HEK293 (cell line): Measurements from ENCODE around the gene BSCL2.
A peak's percentile ranks its signal among the peaks of the same experiment; 100 is the strongest.

Experiments used
- CTCF ChIA-PET: fragments of 350-600 bp; formaldehyde crosslinking; extraction: SDS; loops from one replicate; lab custom pipeline; 2021; ENCODE audit warnings: antibody characterized with exemption; lab: Yijun Ruan, JAX
- POLR2A ChIA-PET: fragments of 300-600 bp; formaldehyde crosslinking; extraction: SDS; loops from one replicate; lab custom pipeline; 2020; ENCODE audit warnings: antibody characterized with exemption, inconsistent platforms; lab: Yijun Ruan, JAX
- H3K27ac ChIP-seq: fragments of 200-500 bp; sonication (Bioruptor generic); 2 replicates; pipeline ENCODE4 v1.5.1; 2014; ENCODE audit warnings: low read depth, low read length, control low read depth, inconsistent platforms; ENCODE audit errors: extremely low read depth
- H3K36me3 ChIP-seq, 2 experiments: fragments of 200-500 bp in 1 of 2; sonication (Bioruptor generic) in 1 of 2; 1 replicate in 1 of 2; 2 replicates in 1 of 2; pipeline ENCODE4 v1.5.1; 2014 to 2017; ENCODE audit warnings: inconsistent platforms in 2 of 2, low read length in 2 of 2; ENCODE audit not compliant: control insufficient read depth in 2 of 2, insufficient read depth in 1 of 2
- H3K4me1 ChIP-seq: fragments of 200-500 bp; sonication (Bioruptor generic); 2 replicates; pipeline ENCODE4 v1.5.1; 2014; ENCODE audit warnings: mild to moderate bottlenecking, low read length, inconsistent platforms; ENCODE audit not compliant: control insufficient read depth, insufficient read depth
- H3K4me3 ChIP-seq: 2 replicates; pipeline ENCODE4 v1.5.1; 2011; ENCODE audit warnings: low read depth, mild to moderate bottlenecking, control low read depth, low read length, moderate library complexity
- H3K9me3 ChIP-seq: fragments of 200-500 bp; sonication (Bioruptor generic); 2 replicates; pipeline ENCODE4 v1.5.1; 2014; ENCODE audit warnings: low read depth, low read length, inconsistent platforms; ENCODE audit not compliant: control insufficient read depth, insufficient read depth
- FEZF1 ChIP-seq: fragments of 450-650 bp; formaldehyde crosslinking; IDR thresholded peaks from 2 replicates; pipeline ENCODE4 v1.5.1; 2016; ENCODE audit warnings: missing biosample characterization, missing genetic modification characterization
- KLF9 ChIP-seq: fragments of 450-650 bp; formaldehyde crosslinking; IDR thresholded peaks from 2 replicates; pipeline ENCODE4 v1.5.1; 2016; ENCODE audit warnings: missing biosample characterization, missing genetic modification characterization, low read depth
- SP2 ChIP-seq: fragments of 450-650 bp; formaldehyde crosslinking; IDR thresholded peaks from 2 replicates; pipeline ENCODE4 v1.5.1; 2016; ENCODE audit warnings: missing biosample characterization, missing genetic modification characterization
- SP3 ChIP-seq: fragments of 450-650 bp; formaldehyde crosslinking; IDR thresholded peaks from 2 replicates; pipeline ENCODE4 v1.5.1; 2016; ENCODE audit warnings: missing biosample characterization, missing genetic modification characterization
- ZBTB17 ChIP-seq: fragments of 450-650 bp; formaldehyde crosslinking; IDR thresholded peaks from 2 replicates; pipeline ENCODE4 v1.5.1; 2016; ENCODE audit warnings: missing biosample characterization, missing genetic modification characterization
- ZNF112 ChIP-seq: fragments of 450-650 bp; formaldehyde crosslinking; IDR thresholded peaks from 2 replicates; pipeline ENCODE4 v1.5.0; 2017; ENCODE audit warnings: missing biosample characterization, missing genetic modification characterization
- ZNF239 ChIP-seq: fragments of 450-650 bp; formaldehyde crosslinking; IDR thresholded peaks from 2 replicates; pipeline ENCODE4 v1.5.1; 2016; ENCODE audit warnings: missing biosample characterization, missing genetic modification characterization
- ZNF24 ChIP-seq: fragments of 450-650 bp; formaldehyde crosslinking; IDR thresholded peaks from 2 replicates; pipeline ENCODE4 v1.5.1; 2016; ENCODE audit warnings: missing biosample characterization, missing genetic modification characterization
- ZNF335 ChIP-seq: fragments of 450-650 bp; formaldehyde crosslinking; conservative IDR thresholded peaks from 2 replicates; pipeline ENCODE4 v1.5.1; 2016; ENCODE audit warnings: missing biosample characterization, missing genetic modification characterization
- ZNF37A ChIP-seq: fragments of 450-650 bp; IDR thresholded peaks from 2 replicates; pipeline ENCODE4 v1.5.1; 2018; ENCODE audit warnings: missing biosample characterization, missing genetic modification characterization
- ZNF423 ChIP-seq: fragments of 450-650 bp; formaldehyde crosslinking; IDR thresholded peaks from 2 replicates; pipeline ENCODE4 v1.5.1; 2016; ENCODE audit warnings: missing biosample characterization, missing genetic modification characterization
- ZNF561 ChIP-seq: fragments of 450-650 bp; IDR thresholded peaks from 2 replicates; pipeline ENCODE4 v1.5.1; 2018; ENCODE audit warnings: missing biosample characterization, missing genetic modification characterization, borderline replicate concordance
- ZNF654 ChIP-seq: fragments of 450-650 bp; formaldehyde crosslinking; IDR thresholded peaks from 2 replicates; pipeline ENCODE4 v1.5.1; 2016; ENCODE audit warnings: low read depth, missing biosample characterization, missing genetic modification characterization
- ZNF747 ChIP-seq: fragments of 450-650 bp; formaldehyde crosslinking; IDR thresholded peaks from 2 replicates; pipeline ENCODE4 v1.5.1; 2016; ENCODE audit warnings: missing biosample characterization, missing genetic modification characterization
- TF ChIP-seq, protein P1 (sequence below): fragments of 450-650 bp; formaldehyde crosslinking; IDR thresholded peaks from 2 replicates; pipeline ENCODE4 v1.5.1; 2016; ENCODE audit warnings: missing biosample characterization, missing genetic modification characterization
- TF ChIP-seq, protein P2 (sequence below): fragments of 450-650 bp; formaldehyde crosslinking; IDR thresholded peaks from 2 replicates; pipeline ENCODE4 v1.5.1; 2017; ENCODE audit warnings: missing biosample characterization, missing genetic modification characterization
- TF ChIP-seq, protein P3 (sequence below): fragments of 450-650 bp; formaldehyde crosslinking; IDR thresholded peaks from 2 replicates; pipeline ENCODE4 v1.5.1; 2016; ENCODE audit warnings: missing biosample characterization, missing genetic modification characterization
- TF ChIP-seq, protein P4 (sequence below): fragments of 450-650 bp; formaldehyde crosslinking; IDR thresholded peaks from 2 replicates; pipeline ENCODE4 v1.5.1; 2016; ENCODE audit warnings: missing biosample characterization, missing genetic modification characterization
- TF ChIP-seq, protein P5 (sequence below): fragments of 450-650 bp; formaldehyde crosslinking; IDR thresholded peaks from 2 replicates; pipeline ENCODE4 v1.5.1; 2016; ENCODE audit warnings: missing biosample characterization, missing genetic modification characterization

The BSCL2 gene

DNA sequence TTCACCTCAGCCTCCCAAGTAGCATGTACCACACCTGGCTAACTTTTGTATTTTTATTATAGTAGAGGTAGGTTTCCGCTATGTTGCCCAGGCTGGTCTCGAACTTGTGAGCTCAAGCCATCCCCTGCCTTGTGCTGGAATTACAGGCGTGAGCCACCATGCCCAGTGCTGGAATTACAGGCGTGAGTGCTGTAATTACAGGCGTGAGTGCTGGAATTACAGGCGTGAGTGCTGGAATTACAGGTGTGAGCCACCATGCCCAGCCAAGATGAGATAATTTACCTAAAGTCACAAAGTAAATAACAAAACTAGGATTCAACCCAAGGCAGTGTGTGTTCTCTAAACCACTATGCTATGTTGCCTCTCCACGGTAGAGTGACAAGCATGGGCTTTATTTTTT is 24.7 kb downstream of the BSCL2 start:
- H3K36me3 ChIP-seq, result peaks cover 0 to 5% of the 10 kb centered on the region in 2 experiments; a peak in 1 of 3 replicates
- ChIA-PET CTCF (interaction anchor here (4.5 kb wide), 1 partner anchor 12 kb away, joined by 46 read pairs; no protein-coding TSS in a partner anchor), POLR2A (interaction anchor here (0.6 to 0.7 kb wide), 2 partner anchors 9 to 12 kb away, joined by 3 to 4 read pairs; no protein-coding TSS in a partner anchor)
- H3K4me3 ChIP-seq, result no peak overlapping the region
- TF ChIP-seq FEZF1 (no peak), ZNF423 (no peak)
- TF ChIP-seq, protein P1, sequence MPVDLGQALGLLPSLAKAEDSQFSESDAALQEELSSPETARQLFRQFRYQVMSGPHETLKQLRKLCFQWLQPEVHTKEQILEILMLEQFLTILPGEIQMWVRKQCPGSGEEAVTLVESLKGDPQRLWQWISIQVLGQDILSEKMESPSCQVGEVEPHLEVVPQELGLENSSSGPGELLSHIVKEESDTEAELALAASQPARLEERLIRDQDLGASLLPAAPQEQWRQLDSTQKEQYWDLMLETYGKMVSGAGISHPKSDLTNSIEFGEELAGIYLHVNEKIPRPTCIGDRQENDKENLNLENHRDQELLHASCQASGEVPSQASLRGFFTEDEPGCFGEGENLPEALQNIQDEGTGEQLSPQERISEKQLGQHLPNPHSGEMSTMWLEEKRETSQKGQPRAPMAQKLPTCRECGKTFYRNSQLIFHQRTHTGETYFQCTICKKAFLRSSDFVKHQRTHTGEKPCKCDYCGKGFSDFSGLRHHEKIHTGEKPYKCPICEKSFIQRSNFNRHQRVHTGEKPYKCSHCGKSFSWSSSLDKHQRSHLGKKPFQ, result peak; percentile 62; the same call in 1 of the 2 replicates
- peaks cover 6% of the 10 kb centered on the region for H3K4me1 ChIP-seq
- H3K9me3 ChIP-seq, result no peaks in the 10 kb centered on the region
- H3K27ac ChIP-seq, result no peak overlapping the region

DNA sequence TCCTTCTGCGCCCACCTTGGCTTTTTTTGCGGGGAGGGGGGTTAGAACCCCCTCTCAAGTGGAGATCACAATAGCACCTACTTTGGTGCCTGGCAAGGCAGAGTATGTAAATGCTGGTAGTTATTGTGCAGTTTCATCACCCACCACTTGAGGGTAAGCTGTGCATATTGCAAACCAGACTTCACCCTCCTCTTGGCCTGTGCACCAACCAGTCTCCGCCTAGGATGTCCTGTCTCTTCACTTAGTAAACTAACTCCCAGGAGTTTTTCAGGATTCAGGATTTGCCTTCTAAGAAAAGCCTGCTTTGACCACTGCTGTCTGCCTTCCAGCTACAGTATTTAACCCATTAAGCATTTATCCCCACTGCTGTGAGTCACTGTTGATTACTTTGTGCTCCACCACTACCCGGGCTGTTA is 26.4 kb downstream of the BSCL2 start:
- Histone ChIP-seq H3K4me1 (peaks cover 8% of the 10 kb centered on the region), H3K9me3 (no peaks in the 10 kb centered on the region), H3K36me3 (peaks cover 0 to 20% of the 10 kb centered on the region in 2 experiments; a peak in 1 of 3 replicates), H3K4me3 (no peak overlapping the region), H3K27ac (0 out of 2 replicates have a peak overlapping the region, but pooled peaks have one; percentile 13)
- CTCF ChIA-PET, result interaction anchor here (0.5 to 4.5 kb wide), 32 partner anchors 9 to 299 kb away, joined by 3 to 46 read pairs (median 3); partner anchors contain the start of genes LBHD1, LRRN4CL, TAF6L and UQCC3
- TF ChIP-seq ZNF335 (peak; percentile 5; the same call in 1 of the 2 replicates), ZNF654 (tag by site-specific recombination) (peak; percentile 65), ZNF112 (tag by site-specific recombination) (no peak), ZNF239 (tag by site-specific recombination) (no peak), ZNF37A (tag by site-specific recombination) (no peak), ZBTB17 (peak; percentile 30; the same call in 1 of the 2 replicates)
- TF ChIP-seq, protein P2, sequence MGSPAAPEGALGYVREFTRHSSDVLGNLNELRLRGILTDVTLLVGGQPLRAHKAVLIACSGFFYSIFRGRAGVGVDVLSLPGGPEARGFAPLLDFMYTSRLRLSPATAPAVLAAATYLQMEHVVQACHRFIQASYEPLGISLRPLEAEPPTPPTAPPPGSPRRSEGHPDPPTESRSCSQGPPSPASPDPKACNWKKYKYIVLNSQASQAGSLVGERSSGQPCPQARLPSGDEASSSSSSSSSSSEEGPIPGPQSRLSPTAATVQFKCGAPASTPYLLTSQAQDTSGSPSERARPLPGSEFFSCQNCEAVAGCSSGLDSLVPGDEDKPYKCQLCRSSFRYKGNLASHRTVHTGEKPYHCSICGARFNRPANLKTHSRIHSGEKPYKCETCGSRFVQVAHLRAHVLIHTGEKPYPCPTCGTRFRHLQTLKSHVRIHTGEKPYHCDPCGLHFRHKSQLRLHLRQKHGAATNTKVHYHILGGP (tag by site-specific recombination), result 0 out of 2 replicates have a peak, but pooled peaks have one; percentile 33
- TF ChIP-seq, protein P3, sequence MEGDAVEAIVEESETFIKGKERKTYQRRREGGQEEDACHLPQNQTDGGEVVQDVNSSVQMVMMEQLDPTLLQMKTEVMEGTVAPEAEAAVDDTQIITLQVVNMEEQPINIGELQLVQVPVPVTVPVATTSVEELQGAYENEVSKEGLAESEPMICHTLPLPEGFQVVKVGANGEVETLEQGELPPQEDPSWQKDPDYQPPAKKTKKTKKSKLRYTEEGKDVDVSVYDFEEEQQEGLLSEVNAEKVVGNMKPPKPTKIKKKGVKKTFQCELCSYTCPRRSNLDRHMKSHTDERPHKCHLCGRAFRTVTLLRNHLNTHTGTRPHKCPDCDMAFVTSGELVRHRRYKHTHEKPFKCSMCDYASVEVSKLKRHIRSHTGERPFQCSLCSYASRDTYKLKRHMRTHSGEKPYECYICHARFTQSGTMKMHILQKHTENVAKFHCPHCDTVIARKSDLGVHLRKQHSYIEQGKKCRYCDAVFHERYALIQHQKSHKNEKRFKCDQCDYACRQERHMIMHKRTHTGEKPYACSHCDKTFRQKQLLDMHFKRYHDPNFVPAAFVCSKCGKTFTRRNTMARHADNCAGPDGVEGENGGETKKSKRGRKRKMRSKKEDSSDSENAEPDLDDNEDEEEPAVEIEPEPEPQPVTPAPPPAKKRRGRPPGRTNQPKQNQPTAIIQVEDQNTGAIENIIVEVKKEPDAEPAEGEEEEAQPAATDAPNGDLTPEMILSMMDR, result peak; percentile 28; the same call in 1 of the 2 replicates
- TF ChIP-seq, protein P4, sequence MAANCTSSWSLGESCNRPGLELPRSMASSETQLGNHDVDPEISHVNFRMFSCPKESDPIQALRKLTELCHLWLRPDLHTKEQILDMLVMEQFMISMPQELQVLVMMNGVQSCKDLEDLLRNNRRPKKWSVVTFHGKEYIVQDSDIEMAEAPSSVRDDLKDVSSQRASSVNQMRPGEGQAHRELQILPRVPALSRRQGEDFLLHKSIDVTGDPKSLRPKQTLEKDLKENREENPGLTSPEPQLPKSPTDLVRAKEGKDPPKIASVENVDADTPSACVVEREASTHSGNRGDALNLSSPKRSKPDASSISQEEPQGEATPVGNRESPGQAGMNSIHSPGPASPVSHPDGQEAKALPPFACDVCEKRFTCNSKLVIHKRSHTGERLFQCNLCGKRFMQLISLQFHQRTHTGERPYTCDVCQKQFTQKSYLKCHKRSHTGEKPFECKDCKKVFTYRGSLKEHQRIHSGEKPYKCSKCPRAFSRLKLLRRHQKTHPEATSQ (tag by site-specific recombination), result no peak
- POLR2A ChIA-PET, result interaction anchor here (0.6 to 3.5 kb wide), 15 partner anchors 8 to 256 kb away, joined by 3 to 24 read pairs (median 5); partner anchors contain the start of genes BSCL2, C11orf98, CSKMT and GANAB

DNA sequence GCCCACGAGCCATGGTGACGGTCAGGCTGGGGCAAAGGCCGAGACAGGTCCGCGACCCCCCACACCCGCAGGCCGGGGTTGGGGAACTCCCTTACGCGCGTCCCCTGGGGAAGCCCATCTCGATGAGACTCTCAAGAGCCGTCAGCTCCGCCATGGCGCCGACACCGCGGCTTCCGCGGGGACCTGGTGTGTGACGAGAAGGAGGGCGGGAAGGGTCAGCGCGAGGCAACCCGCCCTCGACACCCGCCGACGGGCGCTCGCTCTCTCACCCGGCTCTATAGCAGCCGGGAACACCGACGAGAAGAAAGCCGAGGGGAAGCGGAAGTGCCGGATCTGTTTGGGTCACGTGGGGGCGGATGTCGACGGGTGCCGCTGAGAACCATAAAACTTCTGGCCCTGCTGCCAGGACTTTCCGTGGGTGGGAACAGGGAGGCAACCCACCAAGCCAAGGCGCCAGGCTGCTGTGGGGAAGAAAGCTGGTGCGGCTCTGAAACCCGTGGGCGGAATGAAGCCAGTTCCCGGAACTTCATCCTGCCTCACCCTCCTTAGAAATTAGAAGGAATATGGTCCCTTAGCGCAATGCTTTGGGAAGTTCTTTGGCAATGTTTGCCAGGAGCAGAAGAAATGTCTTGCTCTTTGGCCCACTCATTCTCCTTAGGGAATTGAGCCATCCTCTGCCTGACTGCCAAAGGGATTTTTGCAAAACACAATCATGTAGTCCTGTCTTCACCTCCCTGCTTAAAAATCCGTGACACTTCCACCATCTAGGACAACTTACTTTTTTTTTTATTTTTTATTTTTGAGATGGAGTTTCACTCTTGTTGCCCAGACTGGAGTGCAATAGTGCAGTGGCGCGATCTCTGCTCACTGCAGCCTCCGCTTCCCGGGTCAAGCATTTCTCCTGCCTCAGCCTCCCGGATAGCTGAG is 28.2 kb downstream of the BSCL2 start, which contains the start of gene UBXN1:
TSS of gene UBXN1 (minus strand) at position 304 of the 927 bp plus-strand sequence. CDS start at position 154, 150 bp downstream.
- Histone ChIP-seq H3K27ac (peak within 1 kb of the TSS; percentile 62), H3K9me3 (no peaks in the 10 kb centered on the region), H3K4me3 (peak within 1 kb of the TSS; percentile 90), H3K36me3 (peaks cover 0 to 33% of the 10 kb centered on the region in 2 experiments; a peak in 2 of 3 replicates), H3K4me1 (peaks cover 8% of the 10 kb centered on the region)
- ChIA-PET CTCF (interaction anchor here (0.6 to 4.5 kb wide), 7 partner anchors 14 to 364 kb away, joined by 3 to 46 read pairs (median 3); partner anchors contain the start of genes C11orf98 and CSKMT), POLR2A (interaction anchor here (0.5 to 3.5 kb wide), 11 partner anchors 8 to 1663 kb away, joined by 3 to 24 read pairs (median 4); partner anchors contain the start of genes BSCL2, C11orf98, CSKMT and INTS5)
- TF ChIP-seq ZNF24 (tag by site-specific recombination) (peak; percentile 58; the same call in 1 of the 2 replicates), ZNF561 (peak; percentile 66; the same call in 1 of the 2 replicates), SP2 (peak; percentile 84), ZNF747 (tag by site-specific recombination) (no peak), KLF9 (peak; percentile 24; the same call in 1 of the 2 replicates), SP3 (tag by site-specific recombination) (peak; percentile 52)
- TF ChIP-seq, protein P5, sequence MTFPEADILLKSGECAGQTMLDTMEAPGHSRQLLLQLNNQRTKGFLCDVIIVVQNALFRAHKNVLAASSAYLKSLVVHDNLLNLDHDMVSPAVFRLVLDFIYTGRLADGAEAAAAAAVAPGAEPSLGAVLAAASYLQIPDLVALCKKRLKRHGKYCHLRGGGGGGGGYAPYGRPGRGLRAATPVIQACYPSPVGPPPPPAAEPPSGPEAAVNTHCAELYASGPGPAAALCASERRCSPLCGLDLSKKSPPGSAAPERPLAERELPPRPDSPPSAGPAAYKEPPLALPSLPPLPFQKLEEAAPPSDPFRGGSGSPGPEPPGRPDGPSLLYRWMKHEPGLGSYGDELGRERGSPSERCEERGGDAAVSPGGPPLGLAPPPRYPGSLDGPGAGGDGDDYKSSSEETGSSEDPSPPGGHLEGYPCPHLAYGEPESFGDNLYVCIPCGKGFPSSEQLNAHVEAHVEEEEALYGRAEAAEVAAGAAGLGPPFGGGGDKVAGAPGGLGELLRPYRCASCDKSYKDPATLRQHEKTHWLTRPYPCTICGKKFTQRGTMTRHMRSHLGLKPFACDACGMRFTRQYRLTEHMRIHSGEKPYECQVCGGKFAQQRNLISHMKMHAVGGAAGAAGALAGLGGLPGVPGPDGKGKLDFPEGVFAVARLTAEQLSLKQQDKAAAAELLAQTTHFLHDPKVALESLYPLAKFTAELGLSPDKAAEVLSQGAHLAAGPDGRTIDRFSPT (tag by site-specific recombination), result peak; percentile 83
